ENCODE results near the gene DEAF1. TPM values are rescaled to one million over a fixed set of nuclear protein-coding genes. Genes with fewer than 3 reads are reported as not detected.
A peak's percentile ranks its signal among the peaks of the same experiment; 100 is the strongest.

The DEAF1 gene
- total RNA-seq, 1 experiment from 2014 or later = 62.2 TPM

DNA sequence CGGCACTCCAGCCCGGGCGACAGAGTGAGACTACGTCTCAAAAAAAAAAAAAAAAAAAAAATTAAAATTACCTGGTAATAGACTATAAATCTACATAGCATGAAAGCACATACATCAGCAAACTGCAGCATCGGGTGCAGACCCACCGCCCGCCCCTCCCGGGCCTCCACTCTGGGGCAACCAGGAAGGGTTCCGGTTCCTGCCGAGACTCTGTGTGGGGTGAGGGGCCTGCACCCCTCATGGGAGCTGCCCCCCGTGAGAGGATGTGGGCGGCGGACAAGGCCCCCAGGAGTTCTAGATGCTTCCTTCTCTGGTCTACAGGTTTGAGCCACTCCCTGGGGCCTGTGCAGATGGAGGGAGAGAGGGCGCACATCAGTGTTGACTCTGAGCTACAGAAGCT, 48.8 kb downstream of the DEAF1 start (continued):
- no peak for TF ChIP-seq CREM (CRISPR knock-in tag; IDR thresholded peaks at IDR 0.05)

DNA sequence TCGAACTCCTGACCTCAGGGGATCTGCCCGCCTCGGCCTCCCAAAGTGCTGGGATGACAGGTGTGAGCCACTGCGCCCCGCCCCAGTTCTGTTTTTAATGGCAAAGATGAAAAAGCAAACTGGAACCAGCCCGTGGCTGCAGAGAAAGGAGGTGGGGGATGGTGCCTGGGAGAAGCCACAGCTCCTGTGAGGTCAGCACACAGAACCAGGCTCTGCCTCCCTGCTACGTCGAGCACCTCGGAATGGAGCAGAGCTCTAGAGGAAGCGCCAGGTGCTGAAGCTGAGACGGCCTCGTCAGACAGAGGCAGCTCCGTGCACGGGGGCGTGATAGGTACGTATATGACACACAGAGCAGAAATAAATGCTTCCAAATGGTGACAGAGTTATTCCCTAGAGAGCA, 49.5 kb downstream of the DEAF1 start:
- Mint-ChIP-seq H3K36me3 (peaks cover 12% of the 10 kb centered on the region), H3K4me3 (no peak overlapping the region), H3K27me3 (ENCODE audit: low read depth) (peaks cover under 1% of the 10 kb centered on the region; the same call in 1 of the 2 replicates), H3K4me1 (0 out of 2 replicates have a peak, but pooled peaks cover 2% of the 10 kb centered on the region), H3K27ac (peak overlapping the region; percentile 70; the same call in 1 of the 2 replicates), H3K9me3 (no peaks in the 10 kb centered on the region)
- DNase-seq (ENCODE audit: low spot score) (no peak), ATAC-seq (no peak)
- POLR2A ChIA-PET = interaction anchor here (0.5 kb wide), 1 partner anchor 138 kb away, joined by 3 read pairs; no protein-coding TSS in a partner anchor
- no peak for TF ChIP-seq SMAD3 (CRISPR knock-in tag; IDR thresholded peaks at IDR 0.05; ENCODE audit: borderline replicate concordance)
- no peak for TF ChIP-seq MXD4 (CRISPR knock-in tag; IDR thresholded peaks at IDR 0.05; ENCODE audit: borderline replicate concordance)
- no peak for TF ChIP-seq CREB1 (CRISPR knock-in tag; IDR thresholded peaks at IDR 0.05)
- TF ChIP-seq NR3C1 (CRISPR knock-in tag; conservative IDR thresholded peaks at IDR 0.05; ENCODE audit: low read depth) = no peak
- TF ChIP-seq, protein P1, sequence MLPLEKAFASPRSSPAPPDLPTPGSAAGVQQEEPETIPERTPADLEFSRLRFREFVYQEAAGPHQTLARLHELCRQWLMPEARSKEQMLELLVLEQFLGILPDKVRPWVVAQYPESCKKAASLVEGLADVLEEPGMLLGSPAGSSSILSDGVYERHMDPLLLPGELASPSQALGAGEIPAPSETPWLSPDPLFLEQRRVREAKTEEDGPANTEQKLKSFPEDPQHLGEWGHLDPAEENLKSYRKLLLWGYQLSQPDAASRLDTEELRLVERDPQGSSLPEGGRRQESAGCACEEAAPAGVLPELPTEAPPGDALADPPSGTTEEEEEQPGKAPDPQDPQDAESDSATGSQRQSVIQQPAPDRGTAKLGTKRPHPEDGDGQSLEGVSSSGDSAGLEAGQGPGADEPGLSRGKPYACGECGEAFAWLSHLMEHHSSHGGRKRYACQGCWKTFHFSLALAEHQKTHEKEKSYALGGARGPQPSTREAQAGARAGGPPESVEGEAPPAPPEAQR (CRISPR knock-in tag; IDR thresholded peaks at IDR 0.05) = no peak
- TF ChIP-seq SP1 (CRISPR knock-in tag; conservative IDR thresholded peaks at IDR 0.05) = no peak
- no peak for TF ChIP-seq ZNF138 (CRISPR knock-in tag; conservative IDR thresholded peaks at IDR 0.05)
- TF ChIP-seq TEAD4 (CRISPR knock-in tag; IDR thresholded peaks at IDR 0.05) = no peak
- TF ChIP-seq ATF2 (CRISPR knock-in tag; IDR thresholded peaks at IDR 0.05; ENCODE audit: borderline replicate concordance, low read depth) = no peak
- TF ChIP-seq ATF6 (CRISPR knock-in tag; IDR thresholded peaks at IDR 0.05) = no peak
- TF ChIP-seq, protein P2, sequence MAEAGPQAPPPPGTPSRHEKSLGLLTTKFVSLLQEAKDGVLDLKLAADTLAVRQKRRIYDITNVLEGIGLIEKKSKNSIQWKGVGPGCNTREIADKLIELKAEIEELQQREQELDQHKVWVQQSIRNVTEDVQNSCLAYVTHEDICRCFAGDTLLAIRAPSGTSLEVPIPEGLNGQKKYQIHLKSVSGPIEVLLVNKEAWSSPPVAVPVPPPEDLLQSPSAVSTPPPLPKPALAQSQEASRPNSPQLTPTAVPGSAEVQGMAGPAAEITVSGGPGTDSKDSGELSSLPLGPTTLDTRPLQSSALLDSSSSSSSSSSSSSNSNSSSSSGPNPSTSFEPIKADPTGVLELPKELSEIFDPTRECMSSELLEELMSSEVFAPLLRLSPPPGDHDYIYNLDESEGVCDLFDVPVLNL (CRISPR knock-in tag; IDR thresholded peaks at IDR 0.05; ENCODE audit: borderline replicate concordance, low read depth) = no peak
- TF ChIP-seq ZNF121 (CRISPR knock-in tag; IDR thresholded peaks at IDR 0.05) = no peak
- TF ChIP-seq ZNF263 (CRISPR knock-in tag; IDR thresholded peaks at IDR 0.05; ENCODE audit: low read depth) = no peak
- CTCF ChIA-PET = interaction anchor here (1.8 kb wide), 1 partner anchor 91 kb away, joined by 5 read pairs; no protein-coding TSS in a partner anchor

GRCh38 chr11:643849-644738, 50.9 kb downstream of the DEAF1 start:
- ChIA-PET POLR2A (no interaction called here), CTCF (no interaction called here)
- no peak for ATAC-seq
- Mint-ChIP-seq H3K4me3 (no peak overlapping the region), H3K36me3 (peaks cover 8% of the 10 kb centered on the region; the same call in 1 of the 2 replicates), H3K27ac (no peak overlapping the region), H3K27me3 (ENCODE audit: low read depth) (peaks cover 7% of the 10 kb centered on the region), H3K4me1 (peaks cover 2% of the 10 kb centered on the region; the same call in 1 of the 2 replicates), H3K9me3 (no peaks in the 10 kb centered on the region)
- DNase-seq (ENCODE audit: low spot score) = no peak
- TF ChIP-seq SP1 (CRISPR knock-in tag; conservative IDR thresholded peaks at IDR 0.05) (no peak), ZNF121 (CRISPR knock-in tag; IDR thresholded peaks at IDR 0.05) (no peak), CREM (CRISPR knock-in tag; IDR thresholded peaks at IDR 0.05) (no peak), ESRRA (CRISPR knock-in tag; IDR thresholded peaks at IDR 0.05; ENCODE audit: borderline replicate concordance) (no peak), ZNF423 (CRISPR knock-in tag; IDR thresholded peaks at IDR 0.05) (no peak), OVOL2 (CRISPR knock-in tag; IDR thresholded peaks at IDR 0.05; ENCODE audit: borderline replicate concordance) (no peak)
- TF ChIP-seq, protein P3, sequence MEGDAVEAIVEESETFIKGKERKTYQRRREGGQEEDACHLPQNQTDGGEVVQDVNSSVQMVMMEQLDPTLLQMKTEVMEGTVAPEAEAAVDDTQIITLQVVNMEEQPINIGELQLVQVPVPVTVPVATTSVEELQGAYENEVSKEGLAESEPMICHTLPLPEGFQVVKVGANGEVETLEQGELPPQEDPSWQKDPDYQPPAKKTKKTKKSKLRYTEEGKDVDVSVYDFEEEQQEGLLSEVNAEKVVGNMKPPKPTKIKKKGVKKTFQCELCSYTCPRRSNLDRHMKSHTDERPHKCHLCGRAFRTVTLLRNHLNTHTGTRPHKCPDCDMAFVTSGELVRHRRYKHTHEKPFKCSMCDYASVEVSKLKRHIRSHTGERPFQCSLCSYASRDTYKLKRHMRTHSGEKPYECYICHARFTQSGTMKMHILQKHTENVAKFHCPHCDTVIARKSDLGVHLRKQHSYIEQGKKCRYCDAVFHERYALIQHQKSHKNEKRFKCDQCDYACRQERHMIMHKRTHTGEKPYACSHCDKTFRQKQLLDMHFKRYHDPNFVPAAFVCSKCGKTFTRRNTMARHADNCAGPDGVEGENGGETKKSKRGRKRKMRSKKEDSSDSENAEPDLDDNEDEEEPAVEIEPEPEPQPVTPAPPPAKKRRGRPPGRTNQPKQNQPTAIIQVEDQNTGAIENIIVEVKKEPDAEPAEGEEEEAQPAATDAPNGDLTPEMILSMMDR (IDR thresholded peaks at IDR 0.05) = no peak
- TF ChIP-seq, protein P4, sequence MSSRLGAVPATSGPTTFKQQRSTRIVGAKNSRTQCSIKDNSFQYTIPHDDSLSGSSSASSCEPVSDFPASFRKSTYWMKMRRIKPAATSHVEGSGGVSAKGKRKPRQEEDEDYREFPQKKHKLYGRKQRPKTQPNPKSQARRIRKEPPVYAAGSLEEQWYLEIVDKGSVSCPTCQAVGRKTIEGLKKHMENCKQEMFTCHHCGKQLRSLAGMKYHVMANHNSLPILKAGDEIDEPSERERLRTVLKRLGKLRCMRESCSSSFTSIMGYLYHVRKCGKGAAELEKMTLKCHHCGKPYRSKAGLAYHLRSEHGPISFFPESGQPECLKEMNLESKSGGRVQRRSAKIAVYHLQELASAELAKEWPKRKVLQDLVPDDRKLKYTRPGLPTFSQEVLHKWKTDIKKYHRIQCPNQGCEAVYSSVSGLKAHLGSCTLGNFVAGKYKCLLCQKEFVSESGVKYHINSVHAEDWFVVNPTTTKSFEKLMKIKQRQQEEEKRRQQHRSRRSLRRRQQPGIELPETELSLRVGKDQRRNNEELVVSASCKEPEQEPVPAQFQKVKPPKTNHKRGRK (CRISPR knock-in tag; IDR thresholded peaks at IDR 0.05; ENCODE audit: borderline replicate concordance) = no peak
- TF ChIP-seq, protein P5, sequence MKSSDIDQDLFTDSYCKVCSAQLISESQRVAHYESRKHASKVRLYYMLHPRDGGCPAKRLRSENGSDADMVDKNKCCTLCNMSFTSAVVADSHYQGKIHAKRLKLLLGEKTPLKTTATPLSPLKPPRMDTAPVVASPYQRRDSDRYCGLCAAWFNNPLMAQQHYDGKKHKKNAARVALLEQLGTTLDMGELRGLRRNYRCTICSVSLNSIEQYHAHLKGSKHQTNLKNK (CRISPR knock-in tag; IDR thresholded peaks at IDR 0.05) = no peak

Data from WTC11 (cell line).